GM12878 (cell line): ENCODE results near the gene C8B. TPM values are rescaled to one million over a fixed set of nuclear protein-coding genes. Genes with fewer than 3 reads are reported as not detected.

ENCODE experiments used
- ATAC-seq: fragments of 200-7000 bp; cut with Tn5 transposase; 3 replicates; pipeline ENCODE4 v1.9.1; 2020; ENCODE audit warnings: mild to moderate bottlenecking, moderate library complexity
- BruUV-seq: library from RNA; stranded (reverse); fragments of 400-500 nt; replicated peaks from 2 replicates; lab custom pipeline; 2021; lab: Mats Ljungman, UMichigan
- CTCF ChIA-PET: fragments of 300-600 bp; sonication (Branson Sonifier 250); formaldehyde crosslinking; extraction: SDS; loops from one replicate; lab custom pipeline; 2021; ENCODE audit warnings: inconsistent platforms; lab: Yijun Ruan, JAX
- POLR2A ChIA-PET: fragments of 350-600 bp; formaldehyde crosslinking; extraction: SDS; loops from one replicate; lab custom pipeline; 2021; ENCODE audit warnings: inconsistent platforms; lab: Charles Lee
- RAD21 ChIA-PET: fragments of 300-600 bp; sonication (Branson Sonifier 250); formaldehyde crosslinking; loops from one replicate; lab custom pipeline; 2023; ENCODE audit warnings: antibody characterized with exemption; ENCODE audit not compliant: unreplicated experiment; lab: Charles Lee
- SMC1A ChIA-PET: fragments of 300-600 bp; sonication (Branson Sonifier 250); formaldehyde crosslinking; loops from one replicate; lab custom pipeline; 2023; ENCODE audit not compliant: unreplicated experiment, uncharacterized antibody; lab: Charles Lee
- DNase-seq: peaks from one replicate; pipeline ENCODE4 v3.0.0-alpha.2; 2011; ENCODE audit warnings: low read depth, low spot score
- FAIRE-seq: peaks from 3 replicates; lab custom pipeline; 2011; peaks lifted over from hg19 to GRCh38; lab: Jason Lieb, UNC
- H2AFZ ChIP-seq: 2 replicates; pipeline ENCODE4 v1.6.0; 2011; ENCODE audit warnings: low read depth, low read length, control low read depth; ENCODE audit not compliant: control insufficient read depth
- H3K27ac ChIP-seq: 2 replicates; pipeline ENCODE4 v1.5.1; 2011; ENCODE audit warnings: control low read depth; ENCODE audit not compliant: control insufficient read depth, insufficient read depth
- H3K27me3 ChIP-seq, 2 experiments: replicated peaks in 1 of 2; 2 replicates each; pipeline versions ENCODE4 v1.6.0 to v1.6.1; 2011; ENCODE audit warnings: low read length in 1 of 2; ENCODE audit not compliant: control insufficient read depth in 2 of 2, insufficient read depth in 2 of 2
- H3K36me3 ChIP-seq, 2 experiments: 2 replicates each; pipeline ENCODE4 v1.5.1; 2011; ENCODE audit warnings: low read length in 1 of 2; ENCODE audit not compliant: control insufficient read depth in 2 of 2, insufficient read depth in 2 of 2
- H3K4me1 ChIP-seq: 2 replicates; pipeline ENCODE4 v1.6.1; 2011; ENCODE audit warnings: mild to moderate bottlenecking, low read length, moderate library complexity, mixed read lengths; ENCODE audit not compliant: control insufficient read depth, insufficient read depth
- H3K4me2 ChIP-seq: 2 replicates; pipeline ENCODE4 v1.6.0; 2011; ENCODE audit warnings: control low read depth; ENCODE audit not compliant: control insufficient read depth, insufficient read depth
- H3K4me3 ChIP-seq: fragments of 200-600 bp; sonication (generic); 2 replicates; pipeline ENCODE4 v1.5.1; 2016
- H3K79me2 ChIP-seq: 2 replicates; pipeline ENCODE4 v1.6.0; 2011; ENCODE audit warnings: low read length; ENCODE audit not compliant: control insufficient read depth, insufficient read depth
- H3K9ac ChIP-seq: 2 replicates; pipeline ENCODE4 v1.8.0; 2011; ENCODE audit warnings: low read length, control low read depth, mixed read lengths; ENCODE audit not compliant: control insufficient read depth, insufficient read depth
- H3K9me3 ChIP-seq: replicated peaks from 3 replicates; pipeline ENCODE4 v1.5.1; 2011; ENCODE audit warnings: mild to moderate bottlenecking, low read length; ENCODE audit not compliant: control insufficient read depth, insufficient read depth
- H4K20me1 ChIP-seq: 2 replicates; pipeline ENCODE4 v1.6.0; 2011; ENCODE audit not compliant: control insufficient read depth, insufficient read depth
- BACH1 ChIP-seq: fragments of 450-650 bp; IDR thresholded peaks from 2 replicates; pipeline ENCODE4 v1.6.1; 2017; ENCODE audit warnings: mild to moderate bottlenecking, borderline replicate concordance
- CBX3 ChIP-seq: fragments of 200-600 bp; sonication (generic); IDR thresholded peaks from 2 replicates; pipeline ENCODE4 v1.6.1; 2016; ENCODE audit warnings: low read depth, borderline replicate concordance
- CEBPB ChIP-seq, 2 experiments: fragments of 150-350 bp in 1 of 2; IDR thresholded peaks; 2 replicates each; pipeline ENCODE4 v1.6.1; 2012 to 2014; ENCODE audit warnings: low read depth in 2 of 2, low read length in 2 of 2, borderline replicate concordance in 1 of 2, inconsistent platforms in 1 of 2
- CEBPZ ChIP-seq: fragments of 150-350 bp; IDR thresholded peaks from 2 replicates; pipeline ENCODE4 v1.6.1; 2016; ENCODE audit warnings: low read depth, low read length
- EGR1 ChIP-seq, 2 experiments: IDR thresholded peaks; 1 replicate in 1 of 2; 2 replicates in 1 of 2; pipeline ENCODE4 v1.6.1; 2011 to 2012; ENCODE audit warnings: low read depth in 2 of 2, low read length in 2 of 2, borderline replicate concordance in 1 of 2, mild to moderate bottlenecking in 1 of 2, moderate library complexity in 1 of 2
- HSF1 ChIP-seq: fragments of 150-350 bp; IDR thresholded peaks from 2 replicates; pipeline ENCODE4 v1.6.1; 2014; ENCODE audit warnings: mild to moderate bottlenecking, low read depth, low read length
- MAX ChIP-seq: IDR thresholded peaks from 2 replicates; pipeline ENCODE4 v1.6.1; 2012; ENCODE audit warnings: low read depth, low read length, improper control_type of control experiment
- MLLT1 ChIP-seq: fragments of 450-650 bp; IDR thresholded peaks from 2 replicates; pipeline ENCODE4 v1.6.1; 2016; ENCODE audit warnings: mild to moderate bottlenecking
- PAX5 ChIP-seq: IDR thresholded peaks from 2 replicates; pipeline ENCODE4 v1.6.1; 2011; ENCODE audit warnings: low read depth, low read length, borderline replicate concordance
- POLR2AphosphoS2 ChIP-seq: IDR thresholded peaks from 2 replicates; pipeline ENCODE4 v1.6.1; 2011; ENCODE audit warnings: low read depth, mild to moderate bottlenecking, low read length, improper control_type of control experiment, moderate library complexity
- SP1 ChIP-seq: IDR thresholded peaks from one replicate; pipeline ENCODE4 v1.6.1; 2011; ENCODE audit warnings: low read depth, low read length
- SUPT20H ChIP-seq: IDR thresholded peaks from 2 replicates; pipeline ENCODE4 v1.6.1; 2011; ENCODE audit warnings: low read depth, mild to moderate bottlenecking, low read length, moderate library complexity, borderline replicate concordance; ENCODE audit not compliant: control insufficient read depth
- ZNF207 ChIP-seq: fragments of 450-650 bp; IDR thresholded peaks from 2 replicates; pipeline ENCODE4 v1.6.1; 2014; ENCODE audit warnings: antibody characterized with exemption, mild to moderate bottlenecking, borderline replicate concordance
- WGBS: methylation state at CpG from one replicate; pipeline ENCODE4 v1.1.6; 2016; ENCODE audit warnings: low lambda C conversion rate; ENCODE audit not compliant: insufficient replicate concordance, insufficient coverage; ENCODE audit errors: missing lambda C conversion rate; 5-methylcytosine and 5-hydroxymethylcytosine counted together
- in situ Hi-C: fragments of 300-500 bp; cut with MboI; formaldehyde crosslinking; loops from 9 replicates; pipeline ENCODE4 v1.14.3; 2018; ENCODE audit warnings: mixed read lengths
- intact Hi-C: fragments of 100-400 bp; cut with micrococcal nuclease; formaldehyde crosslinking; loops from one replicate; pipeline ENCODE4 v1.14.2; 2022; ENCODE audit not compliant: unreplicated experiment
- polyA plus RNA-seq, 11 experiments: library from polyadenylated mRNA; depleted of rRNA in 4 of 11; unstranded in 6 of 11; stranded (reverse) in 5 of 11; fragments of >200 nt; fragmentation: Nextera tagmentation in 4 of 11; fragmentation: Illumina TruSeq in 1 of 11; extraction: Ambion mirVana in 4 of 11; extraction: Trizol in 1 of 11; gene quantifications; 1 replicate in 1 of 11; 2 replicates in 10 of 11; pipeline versions ENCODE4 v1.2.1 to v1.2.3, GENCODE V29; 2011 to 2016; ENCODE audit warnings: inconsistent platforms in 2 of 11, missing spikeins in 2 of 11, low read depth in 1 of 11
- total RNA-seq, 4 experiments: library from RNA; depleted of rRNA in 3 of 4; stranded (reverse); fragments of >200 nt in 3 of 4; fragmentation: Illumina TruSeq in 1 of 4; extraction: Trizol in 1 of 4; gene quantifications; 2 replicates each; pipeline versions ENCODE4 v1.2.1 to v1.2.3, GENCODE V29; 2013 to 2021

The C8B gene
- total and polyA plus RNA-seq, 10 of the 15 experiments (the other 5 are each of a cell fraction or from before 2014, with no cell fraction given): not detected

GRCh38 chr1:56938646-56939045 is 27.2 kb downstream of the C8B start (continued):
- no peak for TF ChIP-seq HSF1
- TF ChIP-seq MLLT1: no peak
- no peak for TF ChIP-seq EGR1 (IDR thresholded peaks at IDR 0.05; ENCODE audit: borderline replicate concordance in 1 of 2, low read depth in 2 of 2, low read length in 2 of 2)
- TF ChIP-seq MAX: no peak

GRCh38 chr1:56934430-56935060 is 31.3 kb downstream of the C8B start:
- Histone ChIP-seq H3K9me3 (no peaks in the 10 kb centered on the region), H3K79me2 (no peaks in the 10 kb centered on the region), H2AFZ (no peak overlapping the region), H4K20me1 (no peaks in the 10 kb centered on the region), H3K4me1 (no peaks in the 10 kb centered on the region), H3K27me3 (no peaks in the 10 kb centered on the region; a peak in 1 of 4 replicates), H3K4me2 (no peak overlapping the region), H3K4me3 (no peak overlapping the region), H3K9ac (no peak overlapping the region), H3K36me3 (no peaks in the 10 kb centered on the region), H3K27ac (no peak overlapping the region)
- no TSS peak for BruUV-seq
- no peak for ATAC-seq
- POLR2A ChIA-PET: no interaction called here
- SMC1A ChIA-PET: no interaction called here
- WGBS: 6% methylated on average over 1 of the region's 1 CpG
- no peak for DNase-seq
- in situ Hi-C loops (no loop called here), intact Hi-C loops (no loop called here)
- CTCF ChIA-PET: no interaction called here
- RAD21 ChIA-PET: no interaction called here
- no peak for FAIRE-seq
- TF ChIP-seq SUPT20H (no peak), CEBPB (IDR thresholded peaks at IDR 0.05; ENCODE audit: borderline replicate concordance in 1 of 2, low read depth in 2 of 2, low read length in 2 of 2) (no peak), PAX5 (no peak), ZNF207 (no peak), SP1 (no peak), BACH1 (no peak), CBX3 (no peak), CEBPZ (no peak), POLR2AphosphoS2 (no peak)
